Muscle of back (tissue), 11 donors: ENCODE results near the gene CCDC148. TPM values are rescaled to one million over a fixed set of nuclear protein-coding genes. Genes with fewer than 3 reads are reported as not detected.
"Not testable (repeated sequence)": the region's sequence is repeated elsewhere in the genome, so short reads cannot be mapped to it uniquely, and the experiment has no call there.

Experiments used
- DNase-seq, 3 donors: peaks; one replicate each; pipeline versions ENCODE4 v3.0.0 to v3.0.0-alpha.2; 2013
- polyA plus RNA-seq, 10 donors: library from polyadenylated mRNA; unstranded; fragments of 120-200 nt; gene quantifications; one replicate each; pipeline ENCODE4 v1.2.1, GENCODE V29; 2013; ENCODE audit not compliant: insufficient read length in 10 of 10

Gene CCDC148
- polyA plus RNA-seq, 10 donors, result 0.12 to 1.0 (median 0.27) TPM

GRCh38 chr2:158359846-158360245, 96.7 kb downstream of the CCDC148 start:
- DNase-seq, result no peak

DNA sequence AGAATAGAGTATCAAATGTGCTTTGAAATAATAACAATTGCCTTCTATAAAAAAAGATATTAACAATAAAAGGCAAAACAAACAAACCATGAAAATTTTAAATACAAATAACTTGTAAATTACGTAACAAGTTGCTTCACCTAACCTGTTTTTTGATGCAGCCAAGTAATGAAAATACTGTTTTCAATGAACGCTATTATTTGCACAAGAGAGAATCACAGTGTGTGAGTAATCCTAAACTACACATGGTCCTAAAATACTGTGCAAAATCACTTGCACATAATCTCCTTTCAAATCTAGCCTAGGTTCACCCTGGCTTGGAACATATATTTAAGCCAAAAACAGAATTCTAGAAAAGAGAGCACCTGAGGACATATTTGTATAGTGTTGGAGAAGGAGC, 98.9 kb downstream of the CCDC148 start:
- DNase-seq, result no peak

- no peak for DNase-seq
These were observed 99.4 kb downstream of the CCDC148 start for GRCh38 chr2:158357122-158357521.

- not testable (repeated sequence) for DNase-seq
These were observed 105.1 kb downstream of the CCDC148 start for GRCh38 chr2:158351466-158351816.

DNA sequence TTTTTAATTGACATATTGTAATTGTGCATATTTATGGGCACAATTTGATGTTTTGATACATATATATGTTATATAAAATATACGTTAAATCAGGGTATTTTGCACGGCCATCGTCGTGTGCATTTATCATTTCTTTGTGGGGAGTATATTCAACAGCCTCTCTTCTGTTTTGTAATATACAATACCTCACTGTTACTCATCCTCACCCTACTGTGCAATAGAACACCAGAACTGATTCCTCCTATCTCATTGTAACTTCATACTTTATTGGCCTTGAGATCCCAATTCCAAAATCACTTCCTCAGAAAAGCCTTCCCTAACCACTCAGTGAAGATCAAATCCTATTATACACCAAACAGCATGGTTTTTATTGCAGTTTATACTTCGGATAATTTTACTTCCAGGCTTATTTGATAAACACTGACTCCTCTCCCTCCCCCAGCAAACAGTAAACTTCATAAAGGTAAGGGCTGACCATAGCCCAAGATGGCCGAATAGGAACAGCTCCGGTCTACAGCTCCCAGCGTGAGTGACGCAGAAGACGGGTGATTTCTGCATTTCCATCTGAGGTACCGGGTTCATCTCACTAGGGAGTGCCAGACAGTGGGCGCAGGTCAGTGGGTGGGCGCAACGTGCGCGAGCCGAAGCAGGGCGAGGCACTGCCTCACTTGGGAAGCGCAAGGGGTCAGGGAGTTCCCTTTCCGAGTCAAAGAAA, 105.6 kb downstream of the CCDC148 start:
- not testable (repeated sequence) for DNase-seq

DNA sequence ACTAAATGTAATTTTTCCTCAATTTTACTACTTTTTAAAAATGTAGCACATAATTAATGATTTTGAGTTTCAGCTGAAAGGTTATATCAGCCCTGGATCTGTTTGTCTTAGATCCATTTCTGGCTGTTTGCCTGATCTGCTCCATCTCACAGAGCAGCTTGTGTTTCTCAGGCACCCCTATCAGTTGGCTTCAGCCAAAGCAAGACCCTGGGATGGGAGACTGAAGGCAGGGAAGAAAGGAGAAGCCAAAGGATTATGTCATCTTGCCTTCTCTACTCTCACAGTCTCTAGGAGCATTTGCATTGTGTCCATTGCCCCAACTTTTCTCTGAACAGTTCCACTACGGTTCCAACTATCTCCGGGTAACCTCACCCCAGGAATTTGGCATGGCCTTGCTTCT, 110.5 kb downstream of the CCDC148 start:
- no peak for DNase-seq

GRCh38 chr2:158339513-158339912, 117.0 kb downstream of the CCDC148 start:
- DNase-seq, result no peak

DNA sequence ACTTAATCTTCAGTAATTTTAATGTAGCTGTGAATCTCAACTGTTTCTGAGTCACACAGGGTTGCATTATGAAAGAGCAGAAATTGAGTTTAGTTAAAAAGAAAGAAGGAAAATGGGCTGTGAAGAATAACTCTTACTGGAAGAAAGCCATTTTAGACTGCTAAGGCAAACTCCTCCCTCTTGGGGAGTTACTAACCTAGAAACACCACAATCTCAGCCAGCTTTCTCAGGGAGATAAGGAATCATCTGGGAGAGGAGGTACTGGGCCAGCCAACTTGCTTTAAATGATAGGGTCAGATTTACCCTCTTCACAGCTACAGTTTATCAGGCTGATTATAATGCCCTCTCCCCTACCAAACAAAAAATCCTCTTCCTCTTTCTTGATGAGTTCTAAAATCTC, 119.5 kb downstream of the CCDC148 start:
- no peak for DNase-seq

DNA sequence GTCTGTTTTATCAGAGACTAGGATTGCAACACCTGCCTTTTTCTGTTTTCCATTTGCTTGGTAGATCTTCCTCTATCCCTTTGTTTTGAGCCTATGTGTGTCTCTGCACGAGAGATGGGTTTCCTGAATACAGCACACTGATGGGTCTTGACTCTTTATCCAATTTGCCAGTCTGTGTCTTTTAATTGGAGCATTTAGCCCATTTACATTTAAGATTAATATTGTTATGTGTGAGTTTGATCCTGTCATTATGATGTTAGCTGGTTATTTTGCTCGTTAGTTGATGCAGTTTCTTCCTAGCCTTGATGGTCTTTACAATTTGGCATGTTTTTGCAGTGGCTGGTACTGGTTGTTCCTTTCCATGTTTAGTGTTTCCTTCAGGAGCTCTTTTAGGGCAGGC, 124.8 kb downstream of the CCDC148 start:
- DNase-seq, result not testable (repeated sequence)

DNA sequence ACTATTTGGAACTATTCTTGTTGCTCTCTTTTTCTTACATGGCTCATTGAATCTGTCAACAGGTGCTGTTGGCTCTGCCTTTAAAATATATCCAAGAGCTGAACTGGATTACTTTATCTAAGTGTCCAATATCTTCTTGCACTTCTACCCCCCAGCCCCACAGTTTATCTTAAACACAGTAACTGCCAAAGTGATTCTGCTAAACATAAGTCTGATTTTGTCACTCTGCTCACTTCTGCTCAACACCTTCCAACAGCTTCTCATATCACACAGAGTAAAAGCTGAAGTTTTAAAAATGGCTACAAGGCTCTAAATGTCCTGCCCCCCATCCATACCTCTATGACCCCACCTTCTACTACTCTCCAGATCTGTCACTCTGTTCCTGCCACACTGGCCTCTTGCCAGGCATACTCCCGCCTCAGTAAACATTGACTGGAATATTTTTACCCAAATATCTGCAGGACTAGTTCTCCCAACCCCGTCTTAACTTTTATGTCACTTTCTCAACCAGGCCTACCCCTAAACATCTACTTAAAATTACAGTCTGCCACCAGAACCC, 130.7 kb downstream of the CCDC148 start:
- DNase-seq, result no peak

DNA sequence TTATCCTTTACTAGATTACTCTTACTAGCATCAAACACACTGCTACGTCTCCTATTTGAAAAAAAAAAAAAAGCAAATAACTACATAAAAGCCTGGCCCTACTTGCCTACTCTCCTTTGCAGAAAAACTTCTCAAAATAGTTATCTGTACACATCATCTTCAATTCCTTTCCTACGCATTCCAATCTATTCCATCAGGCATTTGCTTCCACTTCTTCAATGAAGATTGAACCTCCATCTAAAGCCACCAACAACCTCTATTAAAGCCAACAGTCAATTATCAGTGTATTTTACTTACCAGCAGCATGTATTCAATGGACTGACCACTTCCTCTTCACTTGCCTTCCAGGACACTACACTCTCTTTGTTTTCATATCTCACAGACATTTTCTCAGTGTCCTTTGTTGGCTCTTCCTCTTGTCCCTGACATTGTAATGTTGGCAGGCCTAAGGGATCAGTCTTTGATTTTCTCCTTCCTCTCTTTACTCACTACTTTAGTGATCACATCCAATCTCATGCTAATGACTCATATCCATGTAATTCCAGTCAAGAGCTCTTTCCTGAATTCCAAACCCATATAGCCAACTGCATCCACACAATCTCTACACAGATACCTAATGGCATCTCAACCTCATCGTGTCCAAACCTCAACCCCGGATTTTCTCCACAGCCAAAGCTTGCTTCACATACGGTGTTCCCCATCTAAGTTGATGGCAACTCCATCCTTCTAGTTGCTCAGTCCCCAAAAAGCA, 131.3 kb downstream of the CCDC148 start:
- DNase-seq, result no peak

- no peak for DNase-seq
These were observed 133.2 kb downstream of the CCDC148 start for GRCh38 chr2:158323381-158323780.

DNA sequence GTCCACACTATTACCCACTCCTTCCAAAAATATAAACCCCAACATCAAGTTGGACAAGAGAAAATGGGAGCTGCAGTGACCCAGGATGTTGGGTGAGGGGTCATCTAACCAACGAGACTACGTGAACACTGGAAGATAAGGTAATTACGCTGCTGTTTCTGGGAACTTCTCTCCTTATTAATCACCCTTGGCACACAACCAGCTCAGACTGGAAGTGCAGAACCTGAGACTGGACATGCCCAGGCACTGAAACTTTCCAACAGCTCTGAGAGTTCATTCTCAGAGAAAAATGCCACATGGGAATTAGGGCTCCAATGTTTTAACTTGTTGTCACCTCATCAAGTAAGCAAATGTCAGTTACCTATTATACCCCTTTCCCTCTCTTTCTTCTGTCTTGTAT, 135.3 kb downstream of the CCDC148 start:
- DNase-seq, result no peak

GRCh38 chr2:158319269-158319668, 137.3 kb downstream of the CCDC148 start:
- no peak for DNase-seq

DNA sequence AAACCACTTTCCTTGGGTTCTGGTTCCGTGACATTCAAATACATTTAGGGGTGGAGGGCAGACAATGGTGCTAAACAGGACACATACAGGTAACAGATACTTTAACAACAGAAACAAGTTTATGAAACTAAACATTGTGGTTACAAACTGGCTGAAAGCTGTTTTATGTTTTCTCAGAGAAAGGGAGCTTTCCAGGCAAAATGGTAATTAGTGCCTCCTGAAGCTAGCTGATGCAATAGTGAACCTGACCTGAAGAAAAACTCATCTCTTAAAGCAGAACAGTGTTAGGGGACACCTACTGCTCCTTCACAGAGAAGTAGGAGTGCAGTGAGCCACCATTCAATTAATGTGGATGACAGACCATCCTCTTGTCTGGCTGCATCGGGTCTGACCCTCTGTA, 138.9 kb downstream of the CCDC148 start:
- no peak for DNase-seq

- DNase-seq, result no peak
These were observed 140.6 kb downstream of the CCDC148 start for GRCh38 chr2:158315803-158316414.

DNA sequence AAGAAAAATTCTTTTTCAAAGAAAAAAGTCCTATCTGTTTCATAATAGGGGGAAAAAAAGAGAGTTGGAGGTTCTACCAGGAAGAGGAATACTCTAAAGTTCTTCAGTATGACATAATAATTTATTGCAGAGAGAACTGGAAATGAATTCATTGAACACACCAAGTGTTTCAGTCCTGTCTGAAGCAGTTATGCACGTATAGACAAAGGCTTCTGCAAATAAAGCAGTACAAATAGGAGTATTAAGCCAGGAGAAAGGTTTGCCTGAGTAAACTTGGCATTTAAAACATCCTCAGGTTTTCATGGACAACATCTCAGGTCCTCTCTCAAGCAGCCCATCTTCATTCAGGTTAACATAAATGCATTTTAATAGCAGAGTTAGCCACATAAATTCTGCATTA, 141.6 kb downstream of the CCDC148 start:
- DNase-seq, result no peak

DNA sequence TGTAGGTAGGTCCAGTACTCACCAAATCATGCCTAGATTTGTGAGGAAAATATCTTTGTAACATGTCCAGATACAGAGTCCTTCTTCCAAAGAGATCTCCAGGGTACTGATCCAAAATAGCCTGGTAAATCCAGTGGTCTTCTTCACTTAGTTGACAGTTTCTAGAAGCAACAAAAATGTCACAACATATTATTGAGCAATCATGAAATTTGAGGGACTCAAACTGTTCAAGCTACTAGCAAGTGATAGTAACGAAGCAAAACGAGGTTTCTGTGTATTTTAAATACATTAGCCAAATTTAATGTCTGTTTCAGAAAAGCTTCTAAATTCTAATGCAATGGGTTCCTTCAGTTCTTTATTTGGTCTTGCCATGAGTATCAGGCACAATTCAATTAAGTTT, 142.8 kb downstream of the CCDC148 start:
- DNase-seq, result no peak

- no peak for DNase-seq
These were observed 143.6 kb downstream of the CCDC148 start for GRCh38 chr2:158312981-158313380.

- not testable (repeated sequence) for DNase-seq
These were observed 146.1 kb downstream of the CCDC148 start for GRCh38 chr2:158310407-158310806.

DNA sequence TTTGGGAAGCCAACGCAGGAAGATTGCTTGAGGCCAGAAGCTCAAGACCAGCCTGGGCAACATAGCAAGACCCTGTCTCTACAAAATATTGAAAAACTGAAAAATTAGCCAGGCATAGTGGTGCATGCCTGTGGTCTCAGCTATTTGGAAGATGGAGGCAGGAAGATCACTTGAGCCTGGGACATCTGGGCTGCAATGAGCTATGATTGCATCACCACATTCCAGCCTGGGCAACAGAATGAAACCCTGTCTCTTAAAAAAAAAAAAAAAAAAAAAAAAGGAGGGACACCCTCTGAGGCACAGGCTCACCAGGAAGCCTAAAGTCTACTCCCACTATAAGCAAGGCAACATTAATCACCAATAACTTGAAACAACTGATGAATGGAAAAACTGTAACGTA, 151.1 kb downstream of the CCDC148 start:
- no peak for DNase-seq

DNA sequence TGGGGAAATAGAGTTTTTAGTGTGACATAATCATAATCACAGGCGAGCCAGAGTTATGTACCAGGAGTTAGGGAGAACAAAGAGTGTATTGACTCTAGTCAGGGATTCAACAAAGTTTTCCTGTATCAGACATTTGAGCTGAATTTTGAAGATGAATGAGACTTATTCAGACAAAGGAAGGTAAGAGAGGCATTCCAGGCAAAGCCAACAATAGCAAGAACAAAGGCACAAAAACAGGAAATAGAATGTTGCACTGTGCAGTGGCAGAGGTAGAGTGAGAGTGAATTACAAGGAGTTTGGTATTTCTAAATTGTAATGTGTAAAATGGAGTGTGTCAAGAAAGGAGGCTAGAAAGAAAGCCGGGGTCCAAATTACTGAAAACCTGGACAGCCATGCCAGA, 156.2 kb downstream of the CCDC148 start:
- no peak for DNase-seq

DNA sequence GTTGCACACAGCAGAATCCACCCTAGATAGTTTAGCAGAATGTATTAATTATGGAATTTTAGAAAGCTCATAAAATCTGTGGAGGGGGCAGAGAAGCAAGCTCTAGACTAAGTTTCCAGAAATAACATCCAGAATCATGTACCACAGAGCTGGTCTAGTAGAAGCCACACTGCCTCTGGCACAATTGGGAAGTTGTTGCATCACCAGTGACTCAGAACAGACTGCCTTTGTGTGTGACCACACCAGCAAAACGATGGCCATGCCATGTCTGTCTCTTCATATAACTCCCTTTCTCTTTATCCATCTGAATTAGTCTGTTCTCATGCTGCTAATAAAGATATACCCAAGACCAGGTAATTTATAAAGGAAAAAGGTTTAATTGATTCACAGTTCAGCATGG, 158.9 kb downstream of the CCDC148 start:
- no peak for DNase-seq
